ENCODE data around the gene RMDN3. TPM values are rescaled to one million over a fixed set of nuclear protein-coding genes. Genes with fewer than 3 reads are reported as not detected.

The RMDN3 gene
- total RNA-seq (23.0 and 26.0 TPM in 2 replicates), polyA plus RNA-seq (39.0 and 46.8 TPM in 2 replicates)

GRCh38 chr15:40754883-40755811 is at the start of gene RMDN3:
RMDN3 (minus strand) TSS chr15:40755254; CDS start chr15:40754783, 471 bp downstream.
- H3K4me1 ChIP-seq (ENCODE audit: insufficient read depth): peaks cover 15% of the 10 kb centered on the region
- H3K79me2 ChIP-seq: peaks cover 31% of the 10 kb centered on the region
- peak within 1 kb of the TSS; percentile 71 for H3K4me3 ChIP-seq
- 2% methylated on average over 61 of the region's 66 CpGs for WGBS (ENCODE audit: low lambda C conversion rate, missing lambda C conversion rate)
- H2AFZ ChIP-seq: peak within 1 kb of the TSS; percentile 83
- no peaks in the 10 kb centered on the region for H3K36me3 ChIP-seq (replicated peaks; ENCODE audit: insufficient read depth, low read depth)
- DNase-seq (ENCODE audit: low spot score): peak; percentile 98
- peak within 1 kb of the TSS; percentile 95 for H3K27ac ChIP-seq
- no peaks in the 10 kb centered on the region for H3K9me2 ChIP-seq (replicated peaks; ENCODE audit: insufficient read depth)
- H3K9me3 ChIP-seq (ENCODE audit: low read depth): no peaks in the 10 kb centered on the region
- H4K20me1 ChIP-seq (ENCODE audit: insufficient read depth, poor library complexity, severe bottlenecking): no peaks in the 10 kb centered on the region
- H3K4me2 ChIP-seq: peak within 1 kb of the TSS; percentile 95
- TF ChIP-seq EZH2 (IDR thresholded peaks at IDR 0.05; ENCODE audit: borderline replicate concordance) (no peak), CTCF (IDR thresholded peaks at IDR 0.05; ENCODE audit: poor library complexity) (no peak), EZH2phosphoT487 (IDR thresholded peaks at IDR 0.05; ENCODE audit: low read depth, severe bottlenecking, unreplicated experiment) (no peak)
- no peaks in the 10 kb centered on the region for H3K27me3 ChIP-seq

GRCh38 chr15:40803688-40804087 is 48.6 kb upstream of the RMDN3 start:
- TF ChIP-seq EZH2phosphoT487 (IDR thresholded peaks at IDR 0.05; ENCODE audit: low read depth, severe bottlenecking, unreplicated experiment) (no peak), EZH2 (IDR thresholded peaks at IDR 0.05; ENCODE audit: borderline replicate concordance) (no peak), CTCF (IDR thresholded peaks at IDR 0.05; ENCODE audit: poor library complexity) (no peak)

GRCh38 chr15:40803076-40803475 is 48.0 kb upstream of the RMDN3 start:
- H3K36me3 ChIP-seq (replicated peaks; ENCODE audit: insufficient read depth, low read depth): no peaks in the 10 kb centered on the region
- peaks cover 57% of the 10 kb centered on the region for H3K79me2 ChIP-seq
- no peaks in the 10 kb centered on the region for H4K20me1 ChIP-seq (ENCODE audit: insufficient read depth, poor library complexity, severe bottlenecking)
- H3K4me3 ChIP-seq: no peak overlapping the region
- no peaks in the 10 kb centered on the region for H3K9me3 ChIP-seq (ENCODE audit: low read depth)
- H2AFZ ChIP-seq: no peak overlapping the region
- no peak overlapping the region for H3K27ac ChIP-seq
- TF ChIP-seq CTCF (IDR thresholded peaks at IDR 0.05; ENCODE audit: poor library complexity) (no peak), EZH2 (IDR thresholded peaks at IDR 0.05; ENCODE audit: borderline replicate concordance) (no peak), EZH2phosphoT487 (IDR thresholded peaks at IDR 0.05; ENCODE audit: low read depth, severe bottlenecking, unreplicated experiment) (no peak)
- DNase-seq (ENCODE audit: low spot score): no peak
- H3K4me2 ChIP-seq: no peak overlapping the region
- no peaks in the 10 kb centered on the region for H3K9me2 ChIP-seq (replicated peaks; ENCODE audit: insufficient read depth)
- H3K27me3 ChIP-seq: no peaks in the 10 kb centered on the region
- WGBS (ENCODE audit: low lambda C conversion rate, missing lambda C conversion rate): 94% methylated on average over 2 of the region's 2 CpGs
- peaks cover 5% of the 10 kb centered on the region for H3K4me1 ChIP-seq (ENCODE audit: insufficient read depth)

More at GRCh38 chr15:40803688-40804087, 48.6 kb upstream of the RMDN3 start:
- no peaks in the 10 kb centered on the region for H3K36me3 ChIP-seq (replicated peaks; ENCODE audit: insufficient read depth, low read depth)
- H4K20me1 ChIP-seq (ENCODE audit: insufficient read depth, poor library complexity, severe bottlenecking): no peaks in the 10 kb centered on the region
- H3K27ac ChIP-seq: no peak overlapping the region
- H3K4me2 ChIP-seq: no peak overlapping the region
- DNase-seq (ENCODE audit: low spot score): no peak
- peaks cover 5% of the 10 kb centered on the region for H3K4me1 ChIP-seq (ENCODE audit: insufficient read depth)
- H3K79me2 ChIP-seq: peaks cover 59% of the 10 kb centered on the region
- WGBS (ENCODE audit: low lambda C conversion rate, missing lambda C conversion rate): 100% methylated on average over 1 of the region's 1 CpG
- H3K9me2 ChIP-seq (replicated peaks; ENCODE audit: insufficient read depth): no peaks in the 10 kb centered on the region
- no peaks in the 10 kb centered on the region for H3K9me3 ChIP-seq (ENCODE audit: low read depth)
- no peak overlapping the region for H2AFZ ChIP-seq
- no peak overlapping the region for H3K4me3 ChIP-seq
- no peaks in the 10 kb centered on the region for H3K27me3 ChIP-seq
